HepG2 (cell line): ENCODE measurements around the gene PIRT. TPM values are rescaled to one million over a fixed set of nuclear protein-coding genes. Genes with fewer than 3 reads are reported as not detected.

ENCODE experiments used
- ATAC-seq: fragments of 200-7000 bp; cut with Tn5 transposase; 3 replicates; pipeline ENCODE4 v1.9.1; 2020; ENCODE audit warnings: mild to moderate bottlenecking, moderate library complexity
- BruUV-seq: library from RNA; stranded (reverse); fragments of 400-500 nt; replicated peaks from 2 replicates; lab custom pipeline; 2021; lab: Mats Ljungman, UMichigan
- CTCF ChIA-PET: fragments of 300-600 bp; formaldehyde crosslinking; extraction: SDS; loops from one replicate; lab custom pipeline; 2021; ENCODE audit warnings: low total read pairs, inconsistent platforms, low intra/inter-chr PET ratio; lab: Yijun Ruan, JAX
- POLR2A ChIA-PET: fragments of 350-600 bp; sonication (Branson Sonifier 250); formaldehyde crosslinking; loops from one replicate; lab custom pipeline; 2020; ENCODE audit warnings: antibody characterized with exemption, inconsistent platforms; lab: Yijun Ruan, JAX
- DNase-seq: peaks from one replicate; pipeline ENCODE4 v3.0.0-alpha.2; 2015; ENCODE audit warnings: low spot score
- FAIRE-seq: peaks from 3 replicates; lab custom pipeline; 2011; peaks lifted over from hg19 to GRCh38; lab: Jason Lieb, UNC
- H2AFZ ChIP-seq: one replicate; pipeline ENCODE4 v1.6.1; 2011; ENCODE audit warnings: low read length, inconsistent platforms
- H3K27ac ChIP-seq: fragments of 300-600 bp; 3 replicates; pipeline ENCODE4 v1.8.0; 2011; ENCODE audit warnings: mixed run types, mild to moderate bottlenecking, mixed read lengths, low read length, inconsistent platforms; ENCODE audit not compliant: insufficient read depth; ENCODE audit errors: extremely low read length
- H3K27me3 ChIP-seq, 2 experiments: fragments of 200-600 bp in 1 of 2; 2 replicates in 1 of 2; 3 replicates in 1 of 2; pipeline versions ENCODE4 v1.6.0 to v1.8.0; 2011; ENCODE audit warnings: low read length in 2 of 2, mild to moderate bottlenecking in 2 of 2, moderate library complexity in 2 of 2, inconsistent platforms in 1 of 2; ENCODE audit not compliant: insufficient read depth in 2 of 2, control insufficient read depth in 1 of 2
- H3K36me3 ChIP-seq, 2 experiments: fragments of 200-600 bp in 1 of 2; replicated peaks in 1 of 2; 2 replicates in 1 of 2; 3 replicates in 1 of 2; pipeline versions ENCODE4 v1.5.1 to v1.8.0; 2011; ENCODE audit warnings: low read length in 2 of 2, inconsistent platforms in 1 of 2; ENCODE audit not compliant: insufficient read depth in 2 of 2, control insufficient read depth in 1 of 2
- H3K4me1 ChIP-seq: 2 replicates; pipeline ENCODE4 v1.5.1; 2012; ENCODE audit warnings: low read length, inconsistent platforms; ENCODE audit not compliant: insufficient read depth
- H3K4me2 ChIP-seq: 2 replicates; pipeline ENCODE4 v1.6.0; 2011; ENCODE audit warnings: low read depth, low read length, inconsistent platforms
- H3K4me3 ChIP-seq, 3 experiments: fragments of 200-600 bp in 1 of 3; sonication (generic), shearing (Covaris generic) in 1 of 3; replicated peaks in 1 of 3; 2 replicates each; pipeline ENCODE4 v1.5.1; 2011 to 2016; ENCODE audit warnings: low read length in 3 of 3, inconsistent platforms in 2 of 3, low read depth in 2 of 3, mild to moderate bottlenecking in 2 of 3, control low read depth in 1 of 3, mixed read lengths in 1 of 3; ENCODE audit not compliant: insufficient read depth in 1 of 3
- H3K79me2 ChIP-seq: one replicate; pipeline ENCODE4 v1.6.1; 2011; ENCODE audit warnings: low read length, inconsistent platforms; ENCODE audit not compliant: insufficient read depth
- H3K9ac ChIP-seq: 2 replicates; pipeline ENCODE4 v1.6.0; 2011; ENCODE audit warnings: mild to moderate bottlenecking, low read depth, low read length, inconsistent platforms; ENCODE audit not compliant: insufficient read depth
- H3K9me3 ChIP-seq: 2 replicates; pipeline ENCODE4 v1.5.1; 2012; ENCODE audit warnings: mild to moderate bottlenecking, low read length
- H4K20me1 ChIP-seq: 2 replicates; pipeline ENCODE4 v1.6.0; 2011; ENCODE audit warnings: inconsistent platforms, mild to moderate bottlenecking, low read length, moderate library complexity; ENCODE audit not compliant: insufficient read depth
- FOXJ3 ChIP-seq: sonication (generic); formaldehyde crosslinking; IDR thresholded peaks from 2 replicates; pipeline ENCODE4 v1.4.0; 2020; ENCODE audit warnings: missing genetic modification reagents, mild to moderate bottlenecking, borderline replicate concordance
- HNF4A ChIP-seq: sonication (generic); formaldehyde crosslinking; IDR thresholded peaks from 2 replicates; pipeline ENCODE4 v1.4.0; 2020; ENCODE audit warnings: missing genetic modification reagents
- KDM5A ChIP-seq: fragments of 200-600 bp; sonication (generic); IDR thresholded peaks from 2 replicates; pipeline ENCODE4 v1.7.0; 2018; ENCODE audit warnings: antibody characterized with exemption, mild to moderate bottlenecking, low read length, borderline replicate concordance
- MED13 ChIP-seq: sonication (generic); formaldehyde crosslinking; IDR thresholded peaks from 2 replicates; pipeline ENCODE4 v1.5.0; 2020; ENCODE audit warnings: missing genetic modification reagents
- NFE2 ChIP-seq: sonication (generic); formaldehyde crosslinking; IDR thresholded peaks from 2 replicates; pipeline ENCODE4 v1.4.0; 2020; ENCODE audit warnings: missing genetic modification reagents
- REL ChIP-seq: sonication (generic); formaldehyde crosslinking; conservative IDR thresholded peaks from 2 replicates; pipeline ENCODE4 v1.8.0; 2022; ENCODE audit warnings: mild to moderate bottlenecking, missing genetic modification reagents, moderate library complexity
- SIN3B ChIP-seq: fragments of 150-350 bp; IDR thresholded peaks from 2 replicates; pipeline ENCODE4 v1.6.1; 2014; ENCODE audit warnings: low read length
- TBX2 ChIP-seq: sonication (generic); formaldehyde crosslinking; IDR thresholded peaks from 2 replicates; pipeline ENCODE4 v1.5.0; 2020; ENCODE audit warnings: missing genetic modification reagents, mild to moderate bottlenecking, borderline replicate concordance
- ZFP62 ChIP-seq: sonication (generic); formaldehyde crosslinking; IDR thresholded peaks from 2 replicates; pipeline ENCODE4 v1.4.0; 2020; ENCODE audit warnings: missing genetic modification reagents
- ZNF207 ChIP-seq: fragments of 450-650 bp; IDR thresholded peaks from 2 replicates; pipeline ENCODE4 v1.6.1; 2016; ENCODE audit warnings: antibody characterized with exemption, borderline replicate concordance
- ZNF674 ChIP-seq: sonication (generic); formaldehyde crosslinking; IDR thresholded peaks from 2 replicates; pipeline ENCODE4 v1.5.0; 2020; ENCODE audit warnings: low read depth, mild to moderate bottlenecking, missing genetic modification reagents
- ZNF83 ChIP-seq: sonication (generic); formaldehyde crosslinking; IDR thresholded peaks from 2 replicates; pipeline ENCODE4 v1.4.0; 2020; ENCODE audit warnings: missing genetic modification reagents, mild to moderate bottlenecking, borderline replicate concordance
- ZSCAN20 ChIP-seq: sonication (generic); formaldehyde crosslinking; IDR thresholded peaks from 2 replicates; pipeline ENCODE4 v1.4.0; 2020; ENCODE audit warnings: missing genetic modification reagents, mild to moderate bottlenecking, borderline replicate concordance
- WGBS: methylation state at CpG from one replicate; pipeline ENCODE4 v1.1.6; 2017; ENCODE audit warnings: low lambda C conversion rate; 5-methylcytosine and 5-hydroxymethylcytosine counted together
- in situ Hi-C: cut with HindIII; loops from 2 replicates; pipeline ENCODE4 v1.10.0; 2017; ENCODE audit warnings: low pct_unique_long_range_greater_than_20kb; ENCODE audit not compliant: extremely low pct_ligation_motif_present
- intact Hi-C: fragments of 100-400 bp; cut with micrococcal nuclease; formaldehyde crosslinking; loops from one replicate; pipeline ENCODE4 v1.10.0; 2022; ENCODE audit not compliant: unreplicated experiment
- polyA plus RNA-seq, 8 experiments: library from polyadenylated mRNA; depleted of rRNA in 3 of 8; stranded (reverse) in 7 of 8; unstranded in 1 of 8; fragments of >200 nt; fragmentation: Illumina TruSeq in 4 of 8; extraction: Trizol in 4 of 8; gene quantifications; 2 replicates each; pipeline versions ENCODE4 v1.2.1 to v1.2.3, GENCODE V29; 2011 to 2016; ENCODE audit warnings: low read depth in 4 of 8, missing spikeins in 1 of 8, mixed read lengths in 1 of 8; ENCODE audit not compliant: insufficient read depth in 1 of 8
- total RNA-seq, 5 experiments: library from RNA; depleted of rRNA; stranded (reverse); fragments of >200 nt; fragmentation: Illumina TruSeq; extraction: Trizol; gene quantifications; 2 replicates each; pipeline ENCODE4 v1.2.3, GENCODE V29; 2016; ENCODE audit warnings: low read depth in 1 of 5
- TF ChIP-seq, protein P1 (sequence below): sonication (generic); formaldehyde crosslinking; conservative IDR thresholded peaks from 2 replicates; pipeline ENCODE4 v1.4.0; 2020; ENCODE audit warnings: mild to moderate bottlenecking, missing genetic modification reagents, moderate library complexity
- TF ChIP-seq, protein P2 (sequence below): IDR thresholded peaks from 2 replicates; pipeline ENCODE4 v1.6.1; 2018; ENCODE audit warnings: missing genetic modification reagents, mild to moderate bottlenecking, missing compliant biosample characterization
- TF ChIP-seq, protein P3 (sequence below): sonication (generic); formaldehyde crosslinking; IDR thresholded peaks from 2 replicates; pipeline ENCODE4 v1.5.1; 2020; ENCODE audit warnings: mild to moderate bottlenecking, missing genetic modification reagents, borderline replicate concordance

Gene PIRT
- total and polyA plus RNA-seq, 2 of the 13 experiments (the other 11 are each of a cell fraction or from before 2014, with no cell fraction given): not detected

DNA sequence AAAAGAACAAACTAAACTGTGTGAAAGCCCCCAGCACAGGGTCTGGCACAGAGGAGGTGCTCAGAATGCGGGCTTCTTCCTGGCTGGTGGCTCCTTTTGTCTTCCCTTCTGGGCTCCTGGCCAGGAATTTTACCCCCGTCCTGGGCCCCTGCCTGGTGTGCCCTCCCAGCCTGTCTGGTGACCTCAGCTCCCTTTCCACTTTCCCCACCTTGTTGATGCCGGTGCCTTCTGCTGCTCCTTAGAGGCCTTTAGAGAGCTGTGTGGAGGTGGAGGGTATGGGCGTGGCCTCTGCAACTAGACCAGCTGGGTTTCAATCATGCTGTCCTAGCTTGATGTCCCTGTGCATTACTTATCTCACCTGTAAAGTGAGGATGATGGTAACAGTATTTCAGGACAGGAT, 16.8 kb downstream of the PIRT start:
- in situ Hi-C loops: no loop called here
- POLR2A ChIA-PET: no interaction called here
- WGBS: 4% methylated on average over 3 of the region's 4 CpGs
- TF ChIP-seq NFE2 (CRISPR knock-in tag): no peak
- TF ChIP-seq ZNF674: no peak
- no peak for TF ChIP-seq HNF4A
- TF ChIP-seq REL (CRISPR knock-in tag): no peak
- no peak for TF ChIP-seq ZFP62
- no peak for TF ChIP-seq TBX2 (CRISPR knock-in tag)
- TF ChIP-seq, protein P1, sequence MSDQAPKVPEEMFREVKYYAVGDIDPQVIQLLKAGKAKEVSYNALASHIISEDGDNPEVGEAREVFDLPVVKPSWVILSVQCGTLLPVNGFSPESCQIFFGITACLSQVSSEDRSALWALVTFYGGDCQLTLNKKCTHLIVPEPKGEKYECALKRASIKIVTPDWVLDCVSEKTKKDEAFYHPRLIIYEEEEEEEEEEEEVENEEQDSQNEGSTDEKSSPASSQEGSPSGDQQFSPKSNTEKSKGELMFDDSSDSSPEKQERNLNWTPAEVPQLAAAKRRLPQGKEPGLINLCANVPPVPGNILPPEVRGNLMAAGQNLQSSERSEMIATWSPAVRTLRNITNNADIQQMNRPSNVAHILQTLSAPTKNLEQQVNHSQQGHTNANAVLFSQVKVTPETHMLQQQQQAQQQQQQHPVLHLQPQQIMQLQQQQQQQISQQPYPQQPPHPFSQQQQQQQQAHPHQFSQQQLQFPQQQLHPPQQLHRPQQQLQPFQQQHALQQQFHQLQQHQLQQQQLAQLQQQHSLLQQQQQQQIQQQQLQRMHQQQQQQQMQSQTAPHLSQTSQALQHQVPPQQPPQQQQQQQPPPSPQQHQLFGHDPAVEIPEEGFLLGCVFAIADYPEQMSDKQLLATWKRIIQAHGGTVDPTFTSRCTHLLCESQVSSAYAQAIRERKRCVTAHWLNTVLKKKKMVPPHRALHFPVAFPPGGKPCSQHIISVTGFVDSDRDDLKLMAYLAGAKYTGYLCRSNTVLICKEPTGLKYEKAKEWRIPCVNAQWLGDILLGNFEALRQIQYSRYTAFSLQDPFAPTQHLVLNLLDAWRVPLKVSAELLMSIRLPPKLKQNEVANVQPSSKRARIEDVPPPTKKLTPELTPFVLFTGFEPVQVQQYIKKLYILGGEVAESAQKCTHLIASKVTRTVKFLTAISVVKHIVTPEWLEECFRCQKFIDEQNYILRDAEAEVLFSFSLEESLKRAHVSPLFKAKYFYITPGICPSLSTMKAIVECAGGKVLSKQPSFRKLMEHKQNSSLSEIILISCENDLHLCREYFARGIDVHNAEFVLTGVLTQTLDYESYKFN: no peak
- TF ChIP-seq FOXJ3 (CRISPR knock-in tag): no peak
- TF ChIP-seq, protein P2, sequence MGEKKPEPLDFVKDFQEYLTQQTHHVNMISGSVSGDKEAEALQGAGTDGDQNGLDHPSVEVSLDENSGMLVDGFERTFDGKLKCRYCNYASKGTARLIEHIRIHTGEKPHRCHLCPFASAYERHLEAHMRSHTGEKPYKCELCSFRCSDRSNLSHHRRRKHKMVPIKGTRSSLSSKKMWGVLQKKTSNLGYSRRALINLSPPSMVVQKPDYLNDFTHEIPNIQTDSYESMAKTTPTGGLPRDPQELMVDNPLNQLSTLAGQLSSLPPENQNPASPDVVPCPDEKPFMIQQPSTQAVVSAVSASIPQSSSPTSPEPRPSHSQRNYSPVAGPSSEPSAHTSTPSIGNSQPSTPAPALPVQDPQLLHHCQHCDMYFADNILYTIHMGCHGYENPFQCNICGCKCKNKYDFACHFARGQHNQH (CRISPR knock-in tag): no peak
- TF ChIP-seq, protein P3, sequence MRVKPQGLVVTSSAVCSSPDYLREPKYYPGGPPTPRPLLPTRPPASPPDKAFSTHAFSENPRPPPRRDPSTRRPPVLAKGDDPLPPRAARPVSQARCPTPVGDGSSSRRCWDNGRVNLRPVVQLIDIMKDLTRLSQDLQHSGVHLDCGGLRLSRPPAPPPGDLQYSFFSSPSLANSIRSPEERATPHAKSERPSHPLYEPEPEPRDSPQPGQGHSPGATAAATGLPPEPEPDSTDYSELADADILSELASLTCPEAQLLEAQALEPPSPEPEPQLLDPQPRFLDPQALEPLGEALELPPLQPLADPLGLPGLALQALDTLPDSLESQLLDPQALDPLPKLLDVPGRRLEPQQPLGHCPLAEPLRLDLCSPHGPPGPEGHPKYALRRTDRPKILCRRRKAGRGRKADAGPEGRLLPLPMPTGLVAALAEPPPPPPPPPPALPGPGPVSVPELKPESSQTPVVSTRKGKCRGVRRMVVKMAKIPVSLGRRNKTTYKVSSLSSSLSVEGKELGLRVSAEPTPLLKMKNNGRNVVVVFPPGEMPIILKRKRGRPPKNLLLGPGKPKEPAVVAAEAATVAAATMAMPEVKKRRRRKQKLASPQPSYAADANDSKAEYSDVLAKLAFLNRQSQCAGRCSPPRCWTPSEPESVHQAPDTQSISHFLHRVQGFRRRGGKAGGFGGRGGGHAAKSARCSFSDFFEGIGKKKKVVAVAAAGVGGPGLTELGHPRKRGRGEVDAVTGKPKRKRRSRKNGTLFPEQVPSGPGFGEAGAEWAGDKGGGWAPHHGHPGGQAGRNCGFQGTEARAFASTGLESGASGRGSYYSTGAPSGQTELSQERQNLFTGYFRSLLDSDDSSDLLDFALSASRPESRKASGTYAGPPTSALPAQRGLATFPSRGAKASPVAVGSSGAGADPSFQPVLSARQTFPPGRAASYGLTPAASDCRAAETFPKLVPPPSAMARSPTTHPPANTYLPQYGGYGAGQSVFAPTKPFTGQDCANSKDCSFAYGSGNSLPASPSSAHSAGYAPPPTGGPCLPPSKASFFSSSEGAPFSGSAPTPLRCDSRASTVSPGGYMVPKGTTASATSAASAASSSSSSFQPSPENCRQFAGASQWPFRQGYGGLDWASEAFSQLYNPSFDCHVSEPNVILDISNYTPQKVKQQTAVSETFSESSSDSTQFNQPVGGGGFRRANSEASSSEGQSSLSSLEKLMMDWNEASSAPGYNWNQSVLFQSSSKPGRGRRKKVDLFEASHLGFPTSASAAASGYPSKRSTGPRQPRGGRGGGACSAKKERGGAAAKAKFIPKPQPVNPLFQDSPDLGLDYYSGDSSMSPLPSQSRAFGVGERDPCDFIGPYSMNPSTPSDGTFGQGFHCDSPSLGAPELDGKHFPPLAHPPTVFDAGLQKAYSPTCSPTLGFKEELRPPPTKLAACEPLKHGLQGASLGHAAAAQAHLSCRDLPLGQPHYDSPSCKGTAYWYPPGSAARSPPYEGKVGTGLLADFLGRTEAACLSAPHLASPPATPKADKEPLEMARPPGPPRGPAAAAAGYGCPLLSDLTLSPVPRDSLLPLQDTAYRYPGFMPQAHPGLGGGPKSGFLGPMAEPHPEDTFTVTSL: no peak
- TF ChIP-seq ZNF207: no peak
- no peak for TF ChIP-seq SIN3B
- no peak for TF ChIP-seq ZNF83 (CRISPR knock-in tag)
- no peak for TF ChIP-seq ZSCAN20 (CRISPR knock-in tag)
- no peak for TF ChIP-seq MED13 (CRISPR knock-in tag)
- TF ChIP-seq KDM5A: no peak

More for the DNA sequence above, 16.8 kb downstream of the PIRT start:
- H3K9ac ChIP-seq: no peak overlapping the region
- intact Hi-C loops: no loop called here
- H4K20me1 ChIP-seq: no peaks in the 10 kb centered on the region
- BruUV-seq: no TSS peak
- no peak overlapping the region for H2AFZ ChIP-seq
- no peaks in the 10 kb centered on the region for H3K36me3 ChIP-seq
- ATAC-seq (no peak), DNase-seq (no peak), FAIRE-seq (no peak)
- H3K4me2 ChIP-seq: no peak overlapping the region
- H3K27ac ChIP-seq: no peak overlapping the region
- no peaks in the 10 kb centered on the region for H3K9me3 ChIP-seq
- no peaks in the 10 kb centered on the region for H3K79me2 ChIP-seq
- H3K27me3 ChIP-seq: no peaks in the 10 kb centered on the region; a peak in 1 of 5 replicates
- no peaks in the 10 kb centered on the region for H3K4me1 ChIP-seq
- no peak overlapping the region for H3K4me3 ChIP-seq
- CTCF ChIA-PET: no interaction called here
